22Rv1 (cell line): ENCODE measurements around the gene RIN1.

Experiments used
- ZFX ChIP-seq: fragments of 450-650 bp; IDR thresholded peaks from 2 replicates; pipeline ENCODE4 v1.6.1; 2017; ENCODE audit warnings: antibody characterized with exemption, borderline replicate concordance
- TF ChIP-seq, protein P1 (sequence below): fragments of 450-650 bp; IDR thresholded peaks from 2 replicates; pipeline ENCODE4 v1.5.1; 2017; ENCODE audit warnings: mild to moderate bottlenecking

DNA sequence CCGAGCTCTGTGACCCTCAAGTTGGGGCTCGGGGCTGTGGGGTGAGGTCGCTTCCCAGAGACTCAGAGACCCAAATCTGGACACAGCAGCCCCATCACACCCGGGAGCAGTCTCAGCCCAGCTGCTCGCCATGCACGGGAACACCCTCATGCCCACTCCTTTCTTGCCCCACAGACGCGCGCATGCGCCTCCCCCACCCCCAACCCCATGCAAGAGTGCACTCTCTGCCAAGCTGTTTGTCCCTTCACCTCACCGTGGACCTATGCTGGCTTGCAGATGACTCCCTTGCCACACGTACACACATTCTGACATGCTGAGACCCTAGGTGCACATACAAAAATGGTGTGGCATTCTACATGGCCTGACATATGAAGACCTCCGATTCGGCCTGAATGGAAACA is 18.9 kb downstream of the RIN1 start:
- TF ChIP-seq, protein P1, sequence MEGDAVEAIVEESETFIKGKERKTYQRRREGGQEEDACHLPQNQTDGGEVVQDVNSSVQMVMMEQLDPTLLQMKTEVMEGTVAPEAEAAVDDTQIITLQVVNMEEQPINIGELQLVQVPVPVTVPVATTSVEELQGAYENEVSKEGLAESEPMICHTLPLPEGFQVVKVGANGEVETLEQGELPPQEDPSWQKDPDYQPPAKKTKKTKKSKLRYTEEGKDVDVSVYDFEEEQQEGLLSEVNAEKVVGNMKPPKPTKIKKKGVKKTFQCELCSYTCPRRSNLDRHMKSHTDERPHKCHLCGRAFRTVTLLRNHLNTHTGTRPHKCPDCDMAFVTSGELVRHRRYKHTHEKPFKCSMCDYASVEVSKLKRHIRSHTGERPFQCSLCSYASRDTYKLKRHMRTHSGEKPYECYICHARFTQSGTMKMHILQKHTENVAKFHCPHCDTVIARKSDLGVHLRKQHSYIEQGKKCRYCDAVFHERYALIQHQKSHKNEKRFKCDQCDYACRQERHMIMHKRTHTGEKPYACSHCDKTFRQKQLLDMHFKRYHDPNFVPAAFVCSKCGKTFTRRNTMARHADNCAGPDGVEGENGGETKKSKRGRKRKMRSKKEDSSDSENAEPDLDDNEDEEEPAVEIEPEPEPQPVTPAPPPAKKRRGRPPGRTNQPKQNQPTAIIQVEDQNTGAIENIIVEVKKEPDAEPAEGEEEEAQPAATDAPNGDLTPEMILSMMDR: no peak
- TF ChIP-seq ZFX: no peak
